Activated T-helper 2 cell treated with anti-CD3 and anti-CD28 coated beads, Interferon-gamma antibody, Interleukin-2, Interleukin-4, amounts not matched to agents 10 μg/mL and 5 μg/mL and 100 μg/mL, durations not matched to agents 14 hours and 24 hours and 36 hours (primary cell): ENCODE data around the gene PSTPIP1. TPM values are rescaled to one million over a fixed set of nuclear protein-coding genes. Genes with fewer than 3 reads are reported as not detected.

ENCODE experiments used
- DNase-seq: peaks from one replicate; pipeline ENCODE4 v3.0.0; 2021; ENCODE audit warnings: low spot score
- H3K27ac Mint-ChIP-seq: one replicate; pipeline ENCODE4 v1.8.0; 2021; ENCODE audit warnings: mixed read lengths
- H3K27me3 Mint-ChIP-seq: one replicate; pipeline ENCODE4 v1.8.0; 2021; ENCODE audit warnings: low read depth, mixed read lengths
- H3K36me3 Mint-ChIP-seq: one replicate; pipeline ENCODE4 v1.8.0; 2021; ENCODE audit warnings: low read depth, mixed read lengths
- H3K4me1 Mint-ChIP-seq: one replicate; pipeline ENCODE4 v1.8.0; 2021; ENCODE audit warnings: low read depth, mixed read lengths
- H3K4me3 Mint-ChIP-seq: one replicate; pipeline ENCODE4 v1.8.0; 2021; ENCODE audit warnings: low read depth, mild to moderate bottlenecking, moderate library complexity, mixed read lengths
- H3K9me3 Mint-ChIP-seq: one replicate; pipeline ENCODE4 v1.8.0; 2021; ENCODE audit warnings: mixed read lengths
- intact Hi-C: fragments of 100-400 bp; cut with micrococcal nuclease; formaldehyde crosslinking; loops from one replicate; pipeline ENCODE4 v1.15.1; 2023
- total RNA-seq: library from RNA; stranded (reverse); gene quantifications from 2 replicates; pipeline ENCODE4 v1.2.3, GENCODE V29; 2022

The PSTPIP1 gene
- total RNA-seq, 1 donor from 2014 or later: 169 TPM

- H3K4me1 Mint-ChIP-seq: peaks cover 22% of the 10 kb centered on the region
- no peaks in the 10 kb centered on the region for H3K9me3 Mint-ChIP-seq
- no peak for DNase-seq
- peak overlapping the region; percentile 75 for H3K4me3 Mint-ChIP-seq
- intact Hi-C loops: no loop called here
- H3K27ac Mint-ChIP-seq: peak overlapping the region; percentile 16
- peaks cover 17% of the 10 kb centered on the region for H3K27me3 Mint-ChIP-seq
- H3K36me3 Mint-ChIP-seq: peaks cover 6% of the 10 kb centered on the region
Measured at GRCh38 chr15:77071305-77072223, 76.6 kb downstream of the PSTPIP1 start.

- peaks cover 15% of the 10 kb centered on the region for H3K27me3 Mint-ChIP-seq
- DNase-seq: no peak
- intact Hi-C loops: no loop called here
- H3K4me1 Mint-ChIP-seq: peaks cover 10% of the 10 kb centered on the region
- H3K4me3 Mint-ChIP-seq: no peak overlapping the region
- no peak overlapping the region for H3K27ac Mint-ChIP-seq
- H3K9me3 Mint-ChIP-seq: no peaks in the 10 kb centered on the region
- peaks cover 6% of the 10 kb centered on the region for H3K36me3 Mint-ChIP-seq
Measured at GRCh38 chr15:77074350-77074749, 79.4 kb downstream of the PSTPIP1 start.

- no peak overlapping the region for H3K4me3 Mint-ChIP-seq
- DNase-seq: no peak
- H3K27ac Mint-ChIP-seq: no peak overlapping the region
- no peaks in the 10 kb centered on the region for H3K36me3 Mint-ChIP-seq
- H3K9me3 Mint-ChIP-seq: no peaks in the 10 kb centered on the region
- intact Hi-C loops: no loop called here
- peaks cover 10% of the 10 kb centered on the region for H3K27me3 Mint-ChIP-seq
- H3K4me1 Mint-ChIP-seq: peaks cover 4% of the 10 kb centered on the region
Measured at GRCh38 chr15:77075528-77075927, 80.6 kb downstream of the PSTPIP1 start.

GRCh38 chr15:77076323-77076915 lies 81.5 kb downstream of the PSTPIP1 start:
- peaks cover 10% of the 10 kb centered on the region for H3K27me3 Mint-ChIP-seq
- no peak overlapping the region for H3K4me3 Mint-ChIP-seq
- DNase-seq: no peak
- no peaks in the 10 kb centered on the region for H3K9me3 Mint-ChIP-seq
- peaks cover 1% of the 10 kb centered on the region for H3K4me1 Mint-ChIP-seq
- H3K27ac Mint-ChIP-seq: no peak overlapping the region
- H3K36me3 Mint-ChIP-seq: no peaks in the 10 kb centered on the region
- intact Hi-C loops: no loop called here

- Mint-ChIP-seq H3K27me3 (no peaks in the 10 kb centered on the region), H3K9me3 (no peaks in the 10 kb centered on the region), H3K4me1 (peaks cover 19% of the 10 kb centered on the region), H3K4me3 (no peak overlapping the region), H3K36me3 (no peaks in the 10 kb centered on the region), H3K27ac (no peak overlapping the region)
- intact Hi-C loops: no loop called here
- no peak for DNase-seq
Measured at GRCh38 chr15:77081971-77082370, 87.0 kb downstream of the PSTPIP1 start.

GRCh38 chr15:77083381-77084160 lies 88.6 kb downstream of the PSTPIP1 start:
- Mint-ChIP-seq H3K27me3 (no peaks in the 10 kb centered on the region), H3K4me1 (peaks cover 19% of the 10 kb centered on the region), H3K4me3 (peak overlapping the region; percentile 33), H3K36me3 (no peaks in the 10 kb centered on the region), H3K27ac (no peak overlapping the region), H3K9me3 (no peaks in the 10 kb centered on the region)
- DNase-seq: peak; percentile 32
- intact Hi-C loops: no loop called here

- no peaks in the 10 kb centered on the region for H3K27me3 Mint-ChIP-seq
- no peak overlapping the region for H3K27ac Mint-ChIP-seq
- no peak for DNase-seq
- H3K4me1 Mint-ChIP-seq: peaks cover 19% of the 10 kb centered on the region
- no peaks in the 10 kb centered on the region for H3K9me3 Mint-ChIP-seq
- no peaks in the 10 kb centered on the region for H3K36me3 Mint-ChIP-seq
- H3K4me3 Mint-ChIP-seq: no peak overlapping the region
- intact Hi-C loops: no loop called here
Measured at GRCh38 chr15:77084436-77084835, 89.5 kb downstream of the PSTPIP1 start.

- DNase-seq: no peak
- H3K4me1 Mint-ChIP-seq: peaks cover 19% of the 10 kb centered on the region
- no peak overlapping the region for H3K27ac Mint-ChIP-seq
- intact Hi-C loops: no loop called here
- H3K36me3 Mint-ChIP-seq: no peaks in the 10 kb centered on the region
- no peaks in the 10 kb centered on the region for H3K27me3 Mint-ChIP-seq
- no peaks in the 10 kb centered on the region for H3K9me3 Mint-ChIP-seq
- H3K4me3 Mint-ChIP-seq: no peak overlapping the region
Measured at GRCh38 chr15:77085297-77085696, 90.4 kb downstream of the PSTPIP1 start.

Other genes with a start within 250 kb of the PSTPIP1 start
- 22.8 and 24.7 TPM in 2 replicates for gene SCAPER, start 89.8 kb upstream of the PSTPIP1 start, total RNA-seq
- 35.7 and 36.1 TPM in 2 replicates for gene RCN2, start 63.4 kb upstream of the PSTPIP1 start, total RNA-seq
- 37.8 and 40.1 TPM in 2 replicates for gene TSPAN3, start 76.0 kb downstream of the PSTPIP1 start, total RNA-seq